IMR-90 (cell line): ENCODE data around the gene SLC9A3. TPM values are rescaled to one million over a fixed set of nuclear protein-coding genes. Genes with fewer than 3 reads are reported as not detected.

Experiments used
- ATAC-seq: fragments of 200-7000 bp; cut with Tn5 transposase; 2 replicates; pipeline ENCODE4 v1.9.1; 2020; ENCODE audit warnings: low read depth, mild to moderate bottlenecking, moderate library complexity
- BruUV-seq: library from RNA; stranded (reverse); fragments of 400-500 nt; replicated peaks from 2 replicates; lab custom pipeline; 2021; lab: Mats Ljungman, UMichigan
- CTCF ChIA-PET: fragments of 300-600 bp; formaldehyde crosslinking; extraction: SDS; loops from one replicate; lab custom pipeline; 2021; ENCODE audit warnings: antibody characterized with exemption; lab: Yijun Ruan, JAX
- POLR2A ChIA-PET: fragments of 300-600 bp; sonication (Branson Sonifier 250); formaldehyde crosslinking; loops from one replicate; lab custom pipeline; 2022; ENCODE audit warnings: antibody characterized with exemption; ENCODE audit not compliant: unreplicated experiment; lab: Charles Lee
- DNase-seq: peaks from one replicate; pipeline ENCODE4 v3.0.0; 2013
- H2AFZ ChIP-seq: replicated peaks from 2 replicates; pipeline ENCODE3; 2013; ENCODE audit warnings: low read length, mild to moderate bottlenecking; ENCODE audit not compliant: poor library complexity
- H2AK5ac ChIP-seq: 2 replicates; pipeline ENCODE4 v1.6.1; 2013; ENCODE audit warnings: low read depth, low read length, inconsistent platforms
- H2AK9ac ChIP-seq: replicated peaks from 2 replicates; pipeline ENCODE3; 2013; ENCODE audit warnings: mild to moderate bottlenecking, low read depth, low read length, moderate library complexity; ENCODE audit not compliant: poor library complexity
- H2BK120ac ChIP-seq: 2 replicates; pipeline ENCODE4 v1.6.1; 2013; ENCODE audit warnings: low read depth, low read length, inconsistent platforms
- H2BK15ac ChIP-seq: 3 replicates; pipeline ENCODE4 v1.6.1; 2013; ENCODE audit warnings: low read depth, low read length, inconsistent platforms
- H2BK20ac ChIP-seq: 2 replicates; pipeline ENCODE4 v1.6.1; 2013; ENCODE audit warnings: low read depth, mild to moderate bottlenecking, inconsistent platforms, low read length, moderate library complexity
- H2BK5ac ChIP-seq: 2 replicates; pipeline ENCODE4 v1.6.1; 2013; ENCODE audit warnings: mild to moderate bottlenecking, low read depth, low read length, inconsistent platforms; ENCODE audit not compliant: poor library complexity, severe bottlenecking
- H3K14ac ChIP-seq: replicated peaks from 2 replicates; pipeline ENCODE4 v1.6.1; 2013; ENCODE audit warnings: low read depth, low read length, inconsistent platforms
- H3K18ac ChIP-seq: 2 replicates; pipeline ENCODE4 v1.6.1; 2013; ENCODE audit warnings: low read depth, low read length, control low read depth
- H3K23ac ChIP-seq: 2 replicates; pipeline ENCODE4 v1.6.1; 2013; ENCODE audit warnings: low read depth, low read length, inconsistent platforms
- H3K27ac ChIP-seq: 2 replicates; pipeline ENCODE4 v1.5.1; 2013; ENCODE audit warnings: mild to moderate bottlenecking, control low read depth, low read length; ENCODE audit not compliant: insufficient read depth
- H3K27me3 ChIP-seq: 2 replicates; pipeline ENCODE4 v1.6.1; 2013; ENCODE audit warnings: low read length; ENCODE audit not compliant: control insufficient read depth, insufficient read depth
- H3K36me3 ChIP-seq: 2 replicates; pipeline ENCODE4 v1.6.1; 2013; ENCODE audit warnings: low read length, mixed read lengths; ENCODE audit not compliant: control insufficient read depth, insufficient read depth
- H3K4ac ChIP-seq: 2 replicates; pipeline ENCODE4 v1.6.1; 2013; ENCODE audit warnings: low read depth, low read length, inconsistent platforms
- H3K4me1 ChIP-seq: 2 replicates; pipeline ENCODE4 v1.6.1; 2013; ENCODE audit warnings: low read length, mixed read lengths; ENCODE audit not compliant: control insufficient read depth, insufficient read depth
- H3K4me2 ChIP-seq: 2 replicates; pipeline ENCODE4 v1.6.1; 2013; ENCODE audit warnings: low read depth, mild to moderate bottlenecking, control low read depth, low read length, moderate library complexity
- H3K4me3 ChIP-seq: 2 replicates; pipeline ENCODE4 v1.5.1; 2013; ENCODE audit warnings: low read depth, mild to moderate bottlenecking, control low read depth, low read length, moderate library complexity; ENCODE audit not compliant: insufficient read depth
- H3K56ac ChIP-seq: 2 replicates; pipeline ENCODE4 v1.6.1; 2013; ENCODE audit warnings: low read length, inconsistent platforms; ENCODE audit not compliant: insufficient read depth; ENCODE audit errors: extremely low read depth
- H3K79me1 ChIP-seq, 2 experiments: 2 replicates each; pipeline ENCODE4 v1.6.1; 2013; ENCODE audit warnings: low read length in 2 of 2, inconsistent platforms in 1 of 2, low read depth in 1 of 2
- H3K9ac ChIP-seq: 2 replicates; pipeline ENCODE4 v1.6.1; 2013; ENCODE audit warnings: low read depth, low read length, control low read depth
- H3K9me1 ChIP-seq: 2 replicates; pipeline ENCODE4 v1.6.1; 2013; ENCODE audit warnings: low read length, inconsistent platforms; ENCODE audit not compliant: insufficient read depth
- H3K9me3 ChIP-seq: 2 replicates; pipeline ENCODE4 v1.6.1; 2013; ENCODE audit warnings: low read length; ENCODE audit not compliant: control insufficient read depth, insufficient read depth
- H4K20me1 ChIP-seq: 2 replicates; pipeline ENCODE4 v1.6.1; 2013; ENCODE audit warnings: low read length, inconsistent platforms; ENCODE audit not compliant: insufficient read depth
- H4K5ac ChIP-seq: 2 replicates; pipeline ENCODE4 v1.6.1; 2013; ENCODE audit warnings: mild to moderate bottlenecking, low read depth, low read length, control low read depth
- H4K8ac ChIP-seq, 2 experiments: 2 replicates each; pipeline ENCODE4 v1.6.1; 2013; ENCODE audit warnings: low read depth in 2 of 2, low read length in 2 of 2, control low read depth in 1 of 2, inconsistent platforms in 1 of 2
- H4K91ac ChIP-seq: 2 replicates; pipeline ENCODE4 v1.6.1; 2013; ENCODE audit warnings: low read depth, low read length, inconsistent platforms; ENCODE audit not compliant: insufficient read depth
- CEBPB ChIP-seq: IDR thresholded peaks from 2 replicates; pipeline ENCODE4 v1.6.1; 2012; ENCODE audit warnings: low read depth, low read length, improper control_type of control experiment
- ELK1 ChIP-seq: fragments of 150-350 bp; IDR thresholded peaks from 2 replicates; pipeline ENCODE4 v1.6.1; 2016; ENCODE audit warnings: low read depth, mild to moderate bottlenecking, low read length, moderate library complexity, borderline replicate concordance
- MAZ ChIP-seq: IDR thresholded peaks from 2 replicates; pipeline ENCODE4 v1.6.1; 2012; ENCODE audit warnings: low read depth, mild to moderate bottlenecking, low read length, improper control_type of control experiment, moderate library complexity, borderline replicate concordance
- MXI1 ChIP-seq: IDR thresholded peaks from 2 replicates; pipeline ENCODE4 v1.6.1; 2012; ENCODE audit warnings: low read depth, mild to moderate bottlenecking, low read length, moderate library complexity, borderline replicate concordance
- NFE2L2 ChIP-seq: fragments of 150-350 bp; IDR thresholded peaks from 2 replicates; pipeline ENCODE4 v1.6.1; 2016; ENCODE audit warnings: low read depth, mild to moderate bottlenecking, low read length
- RCOR1 ChIP-seq: IDR thresholded peaks from 2 replicates; pipeline ENCODE4 v1.6.1; 2012; ENCODE audit warnings: mild to moderate bottlenecking, low read length, improper control_type of control experiment; ENCODE audit not compliant: insufficient replicate concordance
- RFX5 ChIP-seq: IDR thresholded peaks from 2 replicates; pipeline ENCODE4 v1.8.0; 2012; ENCODE audit warnings: low read depth, mild to moderate bottlenecking, low read length, moderate library complexity
- SMC3 ChIP-seq: fragments of 150-350 bp; IDR thresholded peaks from 2 replicates; pipeline ENCODE4 v1.6.1; 2016; ENCODE audit warnings: low read depth, mild to moderate bottlenecking, antibody characterized with exemption, low read length, moderate library complexity
- USF2 ChIP-seq: fragments of 150-350 bp; IDR thresholded peaks from 2 replicates; pipeline ENCODE4 v1.6.1; 2017; ENCODE audit warnings: mild to moderate bottlenecking, antibody characterized with exemption, low read length, low read depth
- WGBS, 2 experiments: methylation state at CpG; one replicate each; pipeline versions ENCODE4 v1.1.5 to v1.1.7; 2013; ENCODE audit warnings: missing lambda C conversion rate in 2 of 2; ENCODE audit not compliant: insufficient read length in 1 of 2; ENCODE audit errors: extremely low coverage in 2 of 2; 5-methylcytosine and 5-hydroxymethylcytosine counted together
- dilution Hi-C: fragments of 300-500 bp; cut with HindIII; formaldehyde crosslinking; loops from one replicate; pipeline ENCODE4 v1.14.3; 2018; ENCODE audit warnings: low sequenced_read_pairs; ENCODE audit not compliant: unreplicated experiment
- in situ Hi-C: fragments of 300-500 bp; cut with MboI; formaldehyde crosslinking; loops from 3 replicates; pipeline ENCODE4 v1.14.3; 2019; ENCODE audit warnings: low sequenced_read_pairs, inconsistent platforms, mixed read lengths
- intact Hi-C: fragments of 100-400 bp; cut with micrococcal nuclease; formaldehyde crosslinking; loops from 2 replicates; pipeline ENCODE4 v1.10.0; 2022
- polyA plus RNA-seq, 3 experiments: library from polyadenylated mRNA; depleted of rRNA; stranded (reverse); fragments of >200 nt; gene quantifications; 2 replicates each; pipeline ENCODE4 v1.2.3, GENCODE V29; 2012; ENCODE audit warnings: low replicate concordance in 1 of 3
- total RNA-seq: library from RNA; depleted of rRNA; stranded (reverse); fragments of >200 nt; gene quantifications from 2 replicates; pipeline ENCODE4 v1.2.3, GENCODE V29; 2012

The SLC9A3 gene
- total and polyA plus RNA-seq, 2 of the 4 experiments (the other 2 are of a cell fraction): 0.72 to 1.5 TPM

- TF ChIP-seq ELK1 (no peak), SMC3 (no peak)
Observed at GRCh38 chr5:468401-468800, 55.8 kb downstream of the SLC9A3 start (continued).

DNA sequence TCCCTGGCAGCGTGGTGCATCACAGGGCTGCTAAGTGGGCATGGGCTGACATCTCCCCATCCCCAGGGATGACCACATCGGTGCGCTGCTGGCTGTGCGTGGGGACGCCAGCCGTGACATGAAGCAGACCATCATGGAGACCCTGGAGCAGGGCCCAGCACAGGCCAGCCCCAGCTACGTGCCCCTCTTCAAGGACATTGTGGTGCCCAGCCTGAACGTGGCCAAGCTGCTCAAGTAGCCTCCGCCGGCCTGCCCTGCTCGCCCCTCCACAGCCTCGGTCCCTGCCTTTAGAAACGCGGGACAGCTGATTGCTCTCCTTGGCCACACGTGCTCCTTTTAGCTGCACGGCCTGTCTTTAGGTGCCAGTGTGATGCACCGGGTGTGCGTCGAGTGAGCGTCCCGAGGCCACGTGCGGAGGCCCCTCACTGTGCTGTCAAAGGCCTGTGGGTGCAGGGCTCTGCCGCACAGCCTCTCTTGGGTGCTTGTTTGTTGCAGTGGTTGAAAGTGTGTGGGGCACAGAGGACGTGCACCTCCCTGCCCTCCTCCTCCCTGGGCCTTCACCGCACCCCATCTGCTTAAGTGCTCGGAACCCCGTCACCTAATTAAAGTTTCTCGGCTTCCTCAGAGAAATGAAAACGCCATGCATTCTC lies 57.5 kb downstream of the SLC9A3 start:
- H2BK5ac ChIP-seq: no peak overlapping the region
- CTCF ChIA-PET: no interaction called here

More for the DNA sequence above, 57.5 kb downstream of the SLC9A3 start:
- peaks cover 4% of the 10 kb centered on the region; the same call in 1 of the 2 replicates for H4K20me1 ChIP-seq
- H3K9me1 ChIP-seq: peaks cover under 1% of the 10 kb centered on the region
- ATAC-seq: no peak
- H2AK5ac ChIP-seq: no peak overlapping the region
- BruUV-seq: no TSS peak
- H3K79me1 ChIP-seq: peaks cover 9 to 22% of the 10 kb centered on the region in 2 experiments
- H4K8ac ChIP-seq: no peak overlapping the region
- intact Hi-C loops: no loop called here
- no peaks in the 10 kb centered on the region for H3K27me3 ChIP-seq
- no peak overlapping the region for H4K5ac ChIP-seq
- H2AK9ac ChIP-seq: no peak overlapping the region
- H3K14ac ChIP-seq: no peak overlapping the region
- no peak overlapping the region for H2BK15ac ChIP-seq
- in situ Hi-C loops: no loop called here
- no peak overlapping the region for H2AFZ ChIP-seq
- no peaks in the 10 kb centered on the region for H3K9me3 ChIP-seq
- no peak overlapping the region for H3K4me2 ChIP-seq
- H2BK120ac ChIP-seq: no peak overlapping the region
- H3K56ac ChIP-seq: no peak overlapping the region
- no peak for TF ChIP-seq RFX5
- no peak for TF ChIP-seq USF2
- TF ChIP-seq CEBPB: no peak
- TF ChIP-seq NFE2L2: no peak
- no peak for TF ChIP-seq ELK1
- TF ChIP-seq RCOR1: no peak
- no peak for TF ChIP-seq MAZ
- no peak for TF ChIP-seq MXI1
- H3K4me3 ChIP-seq: no peak overlapping the region
- H3K27ac ChIP-seq: no peak overlapping the region
- H2BK20ac ChIP-seq: no peak overlapping the region
- H3K4me1 ChIP-seq: no peaks in the 10 kb centered on the region; the same call in 1 of the 2 replicates
- POLR2A ChIA-PET: no interaction called here
- peaks cover 57% of the 10 kb centered on the region for H3K36me3 ChIP-seq
- no peak overlapping the region for H3K4ac ChIP-seq
- H4K91ac ChIP-seq: no peak overlapping the region
- dilution Hi-C loops: no loop called here
- H3K23ac ChIP-seq: no peak overlapping the region
- DNase-seq: no peak
- no peak overlapping the region for H3K9ac ChIP-seq
- 90% methylated on average over 19 of the region's 30 CpGs; no CpG with 5 or more reads in 1 of the 2 experiments for WGBS, 2 experiments
- H3K18ac ChIP-seq: no peak overlapping the region
